CD4-positive, alpha-beta T cell treated with Interferon alpha-2 for 1 hour (primary cell): Measurements from ENCODE around the gene SLC41A1.

Experiments used
- DNase-seq, 2 donors: peaks; one replicate each; pipeline ENCODE4 v3.0.0-alpha.2; 2020 to 2022

Gene SLC41A1

DNA sequence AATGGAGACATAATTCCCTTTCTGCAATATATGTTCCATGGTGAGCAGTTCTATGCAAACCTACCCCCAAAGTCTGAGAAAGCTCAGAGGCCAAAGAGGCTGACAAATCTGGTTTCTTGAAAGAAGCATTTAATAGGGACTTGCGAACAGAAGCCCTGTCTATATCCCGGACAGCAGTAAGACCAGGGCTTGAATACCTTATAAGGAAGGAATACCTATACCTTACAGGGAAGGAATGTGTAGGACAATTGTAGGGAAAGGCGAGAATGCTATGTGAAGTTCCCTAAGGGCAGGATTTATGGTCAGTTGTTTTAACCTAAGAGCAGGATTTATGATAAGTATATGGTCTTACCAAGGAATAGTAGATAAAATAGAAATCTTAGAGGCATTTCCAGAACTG lies 5.0 kb upstream of the SLC41A1 start:
- no peak for DNase-seq

DNA sequence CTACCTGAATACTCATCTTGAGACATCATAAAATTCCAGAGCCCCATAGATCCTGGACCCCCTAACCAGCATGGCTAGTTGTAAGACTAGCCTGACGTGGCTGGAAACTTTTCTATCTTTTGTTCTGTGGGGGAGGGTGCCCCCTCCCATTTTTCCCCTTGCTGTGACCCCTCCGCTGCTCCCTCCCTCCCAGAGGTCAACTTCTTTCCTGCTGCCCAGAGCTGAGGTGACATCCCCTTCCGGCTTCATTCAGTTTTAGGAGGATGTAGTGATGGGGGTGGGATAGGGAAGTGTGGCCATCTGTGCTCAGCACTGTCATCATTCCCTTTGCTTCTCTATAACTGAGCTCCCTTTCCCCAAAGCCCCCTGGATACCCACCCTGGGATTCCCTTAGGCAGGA lies 4.4 kb upstream of the SLC41A1 start:
- no peak for DNase-seq

DNA sequence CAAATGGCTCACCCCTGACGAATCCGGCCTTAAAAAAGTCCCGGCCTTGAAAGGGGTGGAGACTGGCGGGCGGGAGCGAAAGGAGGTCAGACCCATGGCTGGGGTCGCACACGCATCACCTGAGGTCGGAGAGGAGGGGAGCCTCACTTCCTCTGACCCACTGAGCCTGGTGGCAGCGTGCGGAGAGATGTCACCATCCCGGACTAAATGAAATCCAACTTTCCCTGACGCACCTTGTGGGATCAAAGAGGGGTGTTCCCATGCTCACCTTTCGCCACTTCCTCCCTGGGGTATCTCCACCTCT lies 709 bp upstream of the SLC41A1 start:
- DNase-seq = peak in 1 of 2 donors; percentile 52

DNA sequence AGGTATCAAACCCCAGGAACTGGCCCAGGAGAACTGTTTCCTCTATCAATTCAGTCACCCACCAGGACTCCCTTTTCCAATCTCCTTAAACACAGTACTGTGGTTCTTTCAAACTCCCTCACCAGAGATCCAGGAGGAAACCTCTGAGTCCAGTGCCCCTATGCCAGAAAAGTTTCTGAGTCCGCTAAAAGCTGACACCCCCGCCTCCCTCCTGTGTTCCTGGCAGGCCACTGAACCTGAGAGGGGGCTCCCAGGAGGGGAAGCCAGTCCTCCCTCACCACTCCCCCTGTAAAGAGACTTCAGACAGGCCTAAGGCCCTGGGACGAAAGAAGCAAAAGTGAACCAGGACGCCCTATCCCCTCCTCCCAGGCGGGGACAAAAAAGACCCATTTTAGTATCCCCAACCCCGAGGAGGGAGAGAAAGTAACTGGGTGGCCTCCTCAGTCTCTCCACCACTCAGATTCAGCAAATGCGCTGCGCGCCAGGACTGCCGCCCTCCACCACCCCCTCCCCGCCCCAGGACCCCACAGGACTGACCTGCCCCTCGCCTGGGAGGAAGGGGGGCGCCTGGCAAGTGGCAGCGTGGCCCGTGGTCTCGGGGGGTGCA lies 624 bp downstream of the SLC41A1 start:
- no peak for DNase-seq

DNA sequence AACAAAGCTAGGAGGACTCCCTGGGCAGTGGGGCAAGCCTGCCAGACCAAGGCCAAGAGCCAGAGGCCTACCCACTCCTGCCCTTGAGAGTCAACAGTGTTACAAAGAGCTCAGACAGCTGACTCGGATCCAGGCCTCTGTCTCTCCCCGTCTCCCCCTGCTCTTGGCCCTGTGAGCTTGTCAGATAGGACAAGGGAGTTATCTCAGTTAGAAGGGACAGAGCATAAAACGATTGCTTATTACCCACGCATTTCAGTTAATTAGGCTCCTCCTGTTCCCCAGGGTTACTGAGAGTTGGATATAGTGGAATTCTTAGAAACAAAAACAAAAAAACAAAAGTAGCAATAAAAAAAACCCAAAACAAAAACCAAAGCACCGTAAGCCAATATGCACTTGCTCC lies 1.3 kb downstream of the SLC41A1 start:
- no peak for DNase-seq

DNA sequence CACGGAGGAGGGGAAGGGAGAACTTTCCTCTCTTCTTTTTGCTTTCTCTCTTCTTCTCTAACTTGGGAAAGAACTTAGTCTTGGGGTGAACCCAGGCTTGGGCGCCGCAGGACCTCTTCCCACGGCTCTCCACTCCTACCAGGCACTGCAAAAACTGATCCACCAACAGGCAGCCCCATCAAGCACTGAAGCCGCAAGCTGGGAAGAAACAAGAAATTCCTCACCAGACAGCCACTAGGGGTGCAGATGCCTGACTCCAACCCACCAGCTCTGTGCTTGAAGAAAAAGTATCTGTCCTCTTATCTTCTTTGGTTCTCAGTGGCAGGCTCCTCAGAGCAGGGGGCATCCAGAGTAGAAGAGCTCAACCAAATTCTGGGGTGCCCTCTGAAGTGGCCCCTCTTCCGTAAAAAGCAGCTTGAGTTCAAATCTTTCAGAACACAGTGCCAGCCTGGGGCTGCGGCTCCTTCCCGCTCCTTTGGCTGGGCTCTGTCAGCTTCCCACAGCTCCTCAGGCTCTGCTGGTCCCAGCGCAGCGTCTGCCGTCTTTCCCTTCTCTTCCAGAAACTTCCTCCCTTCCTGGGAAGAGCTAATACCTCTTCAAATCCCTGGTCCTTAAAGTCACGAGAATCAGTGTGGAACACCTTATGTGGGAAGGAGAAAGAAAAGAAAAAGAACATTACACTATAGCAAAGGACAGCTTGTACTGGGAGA lies 2.4 kb downstream of the SLC41A1 start:
- DNase-seq = no peak

DNA sequence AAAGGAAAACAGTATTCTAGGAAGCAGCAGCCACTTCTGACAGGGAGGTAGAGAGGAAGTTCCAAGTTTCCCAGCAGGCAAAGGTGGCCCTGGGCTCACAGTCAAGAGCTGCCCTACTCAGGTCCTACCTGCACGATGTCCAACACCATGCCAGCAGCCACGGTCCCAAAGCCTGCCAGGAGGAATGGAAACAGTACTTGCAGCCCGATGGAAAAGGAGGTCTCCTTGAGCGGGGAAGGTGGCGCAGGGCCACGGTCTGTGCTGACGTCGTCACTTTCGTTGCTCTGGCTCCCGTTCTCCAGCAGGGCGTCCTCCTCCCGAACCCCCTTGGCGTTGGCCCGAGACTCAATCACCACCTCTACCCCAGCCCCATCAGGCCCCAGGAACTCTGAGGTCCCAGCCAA lies 3.1 kb downstream of the SLC41A1 start:
- no peak for DNase-seq

DNA sequence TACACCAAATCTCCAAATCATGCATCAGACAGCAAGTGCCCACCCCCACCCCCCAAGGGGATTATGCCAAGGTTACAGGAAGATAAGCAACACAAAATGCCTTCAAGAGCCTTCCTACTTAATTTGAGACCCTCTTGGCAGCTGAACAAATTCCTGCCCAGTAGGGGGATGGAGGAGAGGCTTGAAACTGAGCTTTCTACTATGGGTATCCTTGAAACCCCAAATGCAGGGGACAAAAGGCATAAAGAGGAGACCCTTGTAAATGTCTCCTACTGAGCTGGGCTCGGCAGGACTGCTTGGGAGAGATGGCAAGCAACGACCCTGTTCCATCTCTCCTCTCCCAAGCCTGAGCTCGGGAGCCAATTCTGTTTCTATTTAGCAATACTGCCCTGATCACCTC lies 3.5 kb downstream of the SLC41A1 start:
- DNase-seq = no peak

DNA sequence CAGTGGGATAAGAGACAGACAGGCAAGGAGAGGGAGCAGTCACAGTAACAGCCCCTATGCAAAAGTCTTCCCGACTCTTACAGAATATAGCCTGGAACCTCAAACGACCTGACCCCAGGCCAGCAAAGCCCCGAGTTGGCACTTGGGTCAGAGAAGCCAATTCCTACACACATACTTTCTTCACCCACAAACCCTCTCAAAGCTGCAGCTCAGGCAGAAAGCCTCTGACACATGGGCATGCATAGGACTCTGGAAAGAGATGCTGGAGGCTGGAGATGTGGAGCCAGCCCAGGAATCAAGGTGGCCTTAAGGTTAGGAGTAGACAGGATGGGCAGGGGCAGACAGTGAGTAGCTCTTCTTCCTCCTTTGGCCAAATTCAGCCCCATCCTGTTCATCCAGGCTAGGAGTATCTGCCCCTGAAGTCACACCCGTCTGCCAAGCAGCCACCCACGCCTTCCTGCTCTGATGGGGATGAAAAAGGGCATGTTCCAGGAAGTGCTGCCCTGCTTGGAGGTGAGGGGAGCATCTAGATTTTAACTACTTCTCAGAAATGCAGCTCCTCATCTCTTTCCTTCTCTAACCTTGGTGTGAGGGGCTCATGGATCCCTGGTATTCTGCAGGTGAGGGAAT lies 7.8 kb downstream of the SLC41A1 start:
- DNase-seq = peak; percentile 9 to 42

DNA sequence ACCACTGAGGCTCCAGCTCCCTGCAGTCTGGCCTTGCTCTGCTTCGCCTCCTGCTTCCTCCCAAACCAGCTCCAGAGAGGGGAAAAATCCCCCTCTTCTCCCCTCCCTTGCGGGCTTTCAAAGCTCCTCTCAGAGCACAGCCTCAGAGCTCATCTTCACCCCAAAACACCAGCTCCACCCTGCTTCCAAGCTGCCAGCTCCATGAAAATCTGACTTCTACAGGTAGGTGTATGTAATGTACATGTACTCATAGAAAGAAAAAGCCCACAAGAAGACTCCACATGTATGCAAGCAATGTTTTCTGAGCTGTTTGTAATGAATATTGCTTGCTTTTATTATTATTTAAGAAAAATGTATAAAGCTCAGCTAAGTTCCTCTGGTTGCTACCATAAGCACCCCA lies 8.4 kb downstream of the SLC41A1 start:
- no peak for DNase-seq

DNA sequence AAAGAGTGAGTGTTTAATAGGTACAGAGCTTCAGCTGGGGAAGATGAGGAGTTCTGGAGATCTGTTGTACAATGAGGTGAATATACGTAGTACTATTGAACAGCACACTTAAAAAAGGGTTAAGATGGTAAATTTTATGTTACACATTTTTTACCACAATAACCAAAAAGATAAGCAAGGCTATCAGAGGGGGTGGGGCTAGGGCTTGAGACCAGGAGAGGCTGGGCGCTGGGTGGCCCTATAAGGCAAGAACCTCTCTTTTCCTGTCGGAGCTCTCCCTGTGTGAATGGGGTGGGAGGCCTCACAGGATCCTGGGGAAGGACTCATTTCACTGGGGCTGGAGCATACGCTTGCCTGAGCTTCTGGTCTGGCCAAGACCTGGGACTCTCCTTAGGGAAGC lies 9.0 kb downstream of the SLC41A1 start:
- DNase-seq = no peak

DNA sequence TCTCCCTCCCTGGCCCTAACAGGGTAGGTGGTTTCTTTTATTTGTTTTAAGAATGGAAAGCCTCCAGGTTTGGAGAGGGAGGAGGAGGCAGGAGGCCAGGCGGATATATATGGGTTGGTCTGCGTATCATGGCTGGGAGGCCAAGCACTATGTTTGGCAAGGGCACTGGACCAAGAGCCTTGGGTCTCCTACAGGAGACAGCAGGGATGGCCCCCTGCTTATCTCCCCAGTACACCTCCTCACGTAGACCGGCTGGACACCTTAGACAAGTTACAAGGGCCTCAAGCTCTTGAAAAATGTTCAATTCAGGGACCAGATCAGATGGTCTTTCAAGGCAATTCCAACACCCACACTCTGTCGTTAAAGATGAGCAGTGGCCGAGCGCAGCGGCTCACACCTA lies 10.9 kb downstream of the SLC41A1 start:
- DNase-seq = no peak

DNA sequence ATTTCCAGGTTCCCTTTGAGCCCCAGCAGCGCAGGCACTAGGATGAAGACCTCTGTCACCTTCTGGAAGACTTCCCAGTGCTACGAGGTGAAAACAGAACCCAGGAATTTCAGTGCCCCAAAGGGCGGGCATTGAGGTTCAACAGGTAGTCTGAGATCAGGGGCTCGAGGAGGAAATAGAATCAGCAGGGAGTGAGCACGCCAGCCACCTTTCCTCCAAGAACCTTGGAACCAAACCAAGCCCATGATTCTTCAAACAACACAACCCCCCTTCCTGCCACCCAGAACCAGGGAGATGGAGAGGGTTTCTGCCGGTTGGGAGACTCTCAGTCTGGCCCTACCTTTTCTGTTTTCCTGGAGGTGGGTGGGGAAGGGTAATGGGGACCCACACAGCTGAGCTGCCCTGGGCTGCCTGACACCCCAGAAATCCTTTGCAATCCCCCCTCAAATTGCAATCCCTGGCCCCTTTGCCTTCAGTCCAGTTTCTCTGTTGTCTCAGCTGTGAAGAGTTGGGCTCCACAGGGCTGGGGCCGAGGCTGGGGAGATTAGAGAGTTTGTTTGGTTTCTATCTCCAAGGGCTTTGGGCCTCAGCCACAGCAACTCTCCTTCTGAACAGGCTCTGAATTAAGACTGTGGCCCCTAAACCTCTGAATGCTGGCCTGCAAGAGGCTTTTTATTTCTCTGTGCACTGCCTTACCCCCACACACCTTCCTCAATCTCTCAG lies 11.9 kb downstream of the SLC41A1 start:
- DNase-seq = no peak

DNA sequence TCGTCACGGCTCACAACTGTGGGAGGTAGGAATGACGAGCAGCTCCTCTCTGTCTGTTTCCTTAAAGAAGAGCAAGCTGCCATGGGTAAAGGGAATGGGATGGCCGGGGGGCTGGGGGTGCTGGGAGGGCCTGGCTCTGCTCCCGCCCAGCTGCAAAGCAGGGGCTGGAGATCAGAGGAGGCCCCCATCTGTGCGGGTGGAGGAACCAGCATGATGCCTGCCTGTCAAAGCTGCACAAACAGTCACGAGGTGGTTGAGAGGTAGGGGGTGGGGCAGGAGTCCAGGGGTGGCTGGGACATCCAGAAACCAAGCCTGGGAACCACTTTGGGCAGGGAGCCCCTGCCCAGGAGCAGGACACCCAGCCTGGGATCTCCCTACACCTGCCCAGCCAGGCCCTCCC lies 12.6 kb downstream of the SLC41A1 start:
- no peak for DNase-seq

DNA sequence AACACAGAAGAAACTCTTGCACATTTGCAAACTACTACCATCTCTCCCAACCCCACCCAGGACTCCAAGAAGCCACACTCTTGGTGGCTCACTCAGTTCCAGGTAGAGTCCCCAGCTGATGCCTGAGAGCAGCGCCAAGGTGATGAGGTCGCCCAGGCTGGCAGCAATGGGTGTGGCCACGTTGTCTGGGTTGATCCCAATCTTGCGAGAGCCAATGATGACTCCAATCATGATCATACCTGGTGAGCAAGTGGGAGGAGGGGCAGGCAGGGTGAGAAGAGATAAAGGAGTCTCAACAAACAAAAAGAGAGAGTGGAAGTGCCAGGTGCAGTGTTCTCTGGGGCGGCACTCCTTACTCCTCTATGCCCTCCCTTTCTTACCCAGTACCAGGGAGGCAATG lies 14.4 kb downstream of the SLC41A1 start:
- DNase-seq = no peak

DNA sequence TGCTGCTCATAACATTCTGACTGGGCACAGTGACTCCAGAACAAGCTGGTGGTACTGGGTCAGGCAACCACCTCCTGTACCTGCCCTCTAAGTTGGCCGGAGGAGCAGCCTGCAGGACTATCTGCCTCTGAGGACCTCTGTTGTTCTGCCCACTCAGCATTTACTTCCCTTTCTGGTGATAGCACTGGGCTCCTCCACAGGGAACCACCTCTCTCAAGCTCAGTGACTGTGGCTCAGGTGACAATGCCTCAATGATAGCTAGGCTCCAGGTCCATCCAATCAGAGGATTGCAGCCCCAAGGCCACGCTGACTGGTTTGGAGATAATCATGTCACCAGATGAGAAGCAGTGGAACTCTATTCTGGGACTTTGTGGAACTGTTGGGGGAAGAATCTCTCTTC lies 15.8 kb downstream of the SLC41A1 start:
- DNase-seq = no peak

DNA sequence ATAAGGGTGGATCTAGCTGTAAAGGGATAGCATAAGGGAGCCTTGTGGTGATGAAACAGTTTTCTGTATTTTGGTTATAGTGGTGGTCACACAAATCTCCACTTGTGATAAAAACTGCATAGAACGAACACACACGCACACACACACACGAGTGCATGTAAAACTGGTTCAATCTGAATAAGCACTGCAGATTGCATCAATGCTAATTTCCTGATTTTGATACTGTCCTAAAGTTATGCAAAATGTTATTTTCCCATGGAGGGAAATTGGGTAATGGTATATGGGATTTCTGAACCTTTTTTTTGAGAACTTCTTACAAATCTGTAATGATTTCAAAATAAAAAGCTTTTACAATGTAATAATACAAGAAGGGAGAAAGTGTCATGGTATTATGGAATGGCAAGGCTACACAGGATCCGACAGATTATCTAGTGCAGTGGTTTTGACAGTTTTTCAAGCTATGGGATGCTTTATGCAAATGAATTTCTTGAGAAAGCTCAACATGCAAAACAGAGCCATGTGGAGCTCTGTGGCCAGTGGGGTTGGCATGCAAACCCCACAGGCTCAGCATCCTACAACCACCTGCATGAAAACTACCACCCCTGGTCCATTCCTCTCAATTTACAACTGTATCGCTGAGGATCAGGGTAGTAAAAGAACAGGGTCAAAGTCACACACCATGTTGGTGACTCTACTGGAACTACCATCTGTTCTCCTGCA lies 18.8 kb downstream of the SLC41A1 start:
- no peak for DNase-seq

DNA sequence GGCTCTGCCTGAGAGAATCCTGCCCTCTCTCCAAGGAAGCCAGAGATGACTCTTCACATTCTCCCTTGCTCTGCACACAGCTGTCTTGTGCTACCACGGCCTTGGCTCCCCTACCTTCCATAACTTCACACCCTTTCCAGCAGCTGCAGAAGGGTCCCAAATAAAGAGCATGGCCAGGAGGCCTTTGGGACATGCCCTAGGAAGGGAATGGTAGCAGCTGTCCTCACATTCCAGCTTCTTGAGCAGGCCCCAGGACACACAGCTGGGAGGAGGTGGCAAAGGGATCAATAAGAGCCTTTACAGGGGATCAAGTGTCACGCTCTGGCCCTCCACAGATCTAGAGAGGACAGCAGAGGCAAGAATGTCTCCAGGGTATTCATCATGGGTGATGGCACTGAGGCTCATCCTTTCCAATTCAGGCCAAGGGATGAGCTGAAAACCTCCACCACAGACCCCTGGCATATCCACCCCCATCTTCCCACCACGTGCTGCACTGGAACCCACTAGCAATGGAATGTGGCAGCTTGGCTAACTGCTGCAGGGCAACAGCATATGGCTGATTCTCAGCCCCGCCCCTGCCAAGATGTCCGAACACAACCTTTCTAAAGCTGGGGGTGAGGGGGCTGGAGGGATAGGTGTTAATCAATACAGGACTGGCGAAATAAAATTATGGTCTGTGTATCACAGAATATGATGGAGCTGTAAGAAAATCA lies 19.9 kb downstream of the SLC41A1 start:
- no peak for DNase-seq

DNA sequence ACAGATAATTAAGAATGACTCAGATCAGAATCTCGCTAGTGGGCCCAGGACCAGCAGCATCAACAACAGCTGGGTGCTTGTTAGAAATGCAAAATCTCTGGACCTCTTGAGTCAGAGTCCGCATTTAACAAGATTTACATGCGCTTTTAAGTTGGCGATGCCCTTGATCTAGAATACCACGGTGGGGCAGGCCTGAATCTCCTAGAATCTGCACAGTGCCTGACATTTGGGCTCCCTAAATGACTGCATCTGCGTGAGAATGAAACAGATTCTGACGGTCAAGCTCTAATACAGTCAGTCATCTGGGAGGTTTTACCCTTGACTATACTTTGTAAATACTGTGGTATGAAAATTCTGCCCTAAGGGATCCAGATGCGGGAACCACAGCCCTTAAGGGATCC lies 20.5 kb downstream of the SLC41A1 start:
- no peak for DNase-seq

DNA sequence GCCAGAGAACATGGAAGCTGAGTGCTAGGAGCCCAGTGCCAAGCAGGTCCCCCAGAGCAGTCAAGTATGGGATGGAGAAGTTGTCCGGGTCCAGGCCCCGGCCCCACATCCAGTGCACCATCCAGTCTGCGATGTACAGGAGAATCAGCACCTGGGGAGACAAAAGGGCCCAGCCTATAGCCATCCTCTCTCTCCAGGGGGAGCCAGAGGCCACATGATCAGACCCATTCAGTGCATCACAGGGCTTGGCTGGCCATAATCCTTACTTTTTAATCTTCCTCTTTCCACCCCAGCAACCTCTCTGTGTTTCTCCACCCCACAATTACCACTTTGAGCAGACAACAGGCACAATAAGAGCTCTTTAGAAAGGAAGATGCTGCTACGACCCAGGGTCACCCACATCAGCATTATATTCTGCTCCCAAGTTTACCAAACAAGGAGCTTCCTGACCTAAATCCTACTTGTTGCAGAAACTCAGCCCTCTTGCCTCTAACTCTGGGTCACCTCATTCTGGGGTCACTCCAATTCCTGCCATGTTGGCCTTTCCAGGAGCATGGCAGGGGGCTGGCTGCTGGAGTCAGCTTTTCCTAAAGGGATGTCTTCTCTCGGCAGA lies 21.3 kb downstream of the SLC41A1 start:
- peak; percentile 64 to 73 for DNase-seq

DNA sequence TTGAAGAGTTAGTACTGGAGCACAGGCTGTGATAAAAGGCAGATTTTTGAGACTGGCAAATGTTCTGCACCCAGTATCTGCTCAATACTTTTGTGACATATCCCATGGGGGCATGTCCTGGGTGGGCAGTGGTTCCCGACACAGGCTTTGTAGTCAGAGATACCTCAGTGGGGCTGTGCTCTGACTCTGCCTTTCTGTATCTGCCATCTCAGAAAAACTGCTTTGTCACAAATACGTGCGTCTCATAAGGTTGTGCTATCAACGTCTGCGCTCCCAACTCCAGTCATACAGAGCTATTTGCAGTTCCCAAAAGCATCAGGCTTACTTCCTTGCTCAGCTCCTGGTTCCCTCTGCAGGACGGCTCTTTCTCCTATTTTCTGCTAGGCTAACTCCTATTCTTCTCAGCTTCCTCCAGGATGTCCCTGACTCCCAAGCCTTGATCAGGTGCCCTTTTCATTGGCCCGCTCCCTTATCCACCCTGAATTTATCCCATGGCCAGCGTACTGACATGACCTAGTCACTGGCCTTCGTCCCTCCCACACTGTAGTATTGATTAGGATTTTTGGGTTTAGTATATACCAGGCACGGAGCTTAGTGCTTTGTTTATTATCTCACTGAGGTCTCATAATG lies 25.6 kb downstream of the SLC41A1 start:
- no peak for DNase-seq

DNA sequence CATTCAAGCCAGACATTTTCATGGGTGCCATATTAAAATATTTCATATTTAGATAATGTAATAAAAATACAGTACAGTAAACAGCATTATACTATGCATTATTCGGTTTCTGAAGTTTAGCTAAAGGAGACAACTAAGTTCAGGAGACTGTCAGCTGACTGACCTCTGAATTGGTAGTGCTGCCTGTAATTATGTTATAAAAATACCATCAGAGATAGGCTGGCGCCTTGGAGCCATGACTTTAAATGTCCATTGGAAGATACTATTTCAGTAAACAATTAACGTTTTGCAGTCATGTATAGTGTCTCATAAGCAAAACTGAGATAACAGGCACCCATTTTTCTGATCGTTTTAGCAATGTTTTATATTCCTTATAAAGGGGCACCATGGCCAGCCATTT lies 26.4 kb downstream of the SLC41A1 start:
- DNase-seq = no peak
